HG03108 (cell line): Measurements from ENCODE around the gene ZNF638.

Experiments used
- ATAC-seq: cut with Tn5 transposase; IDR thresholded peaks from one replicate; pipeline ENCODE4 v1.9.1; 2021; ENCODE audit warnings: moderate library complexity; ENCODE audit not compliant: unreplicated experiment

Gene ZNF638

DNA sequence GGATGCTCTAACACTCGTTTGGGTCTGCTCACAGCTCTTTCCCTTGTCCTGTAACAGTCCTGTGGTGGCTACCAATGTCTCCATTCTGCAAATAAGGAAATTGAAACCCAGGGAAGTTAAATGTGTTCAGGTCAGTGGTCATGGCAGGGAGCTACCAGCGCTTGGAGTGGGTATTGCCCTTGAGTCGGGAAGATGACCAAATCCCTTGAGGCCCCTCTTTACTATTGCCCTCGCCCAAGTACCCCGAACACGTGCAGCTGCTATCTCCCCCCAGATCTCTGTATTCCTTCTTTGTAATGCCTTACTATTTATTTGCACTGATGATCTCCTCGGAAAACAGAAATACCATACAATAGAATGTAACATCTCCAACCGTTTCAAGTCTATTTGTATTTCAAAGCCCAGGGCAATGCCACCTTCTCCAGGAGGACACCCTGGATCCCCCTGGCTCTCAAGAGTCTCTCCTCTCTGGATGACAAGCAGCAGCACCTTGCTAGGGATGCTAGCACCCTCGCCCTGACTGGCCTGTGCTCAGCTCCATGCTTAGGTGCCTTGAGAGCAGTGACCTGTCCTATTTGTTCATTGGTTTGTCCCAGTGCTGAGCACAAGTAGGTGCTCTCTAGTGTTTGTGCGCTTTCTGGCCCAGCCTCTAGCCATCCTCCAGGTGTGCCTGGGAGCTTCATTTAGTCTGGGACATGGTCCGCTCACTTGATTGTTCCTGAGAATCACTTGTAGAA, 136.9 kb downstream of the ZNF638 start:
- no peak for ATAC-seq

DNA sequence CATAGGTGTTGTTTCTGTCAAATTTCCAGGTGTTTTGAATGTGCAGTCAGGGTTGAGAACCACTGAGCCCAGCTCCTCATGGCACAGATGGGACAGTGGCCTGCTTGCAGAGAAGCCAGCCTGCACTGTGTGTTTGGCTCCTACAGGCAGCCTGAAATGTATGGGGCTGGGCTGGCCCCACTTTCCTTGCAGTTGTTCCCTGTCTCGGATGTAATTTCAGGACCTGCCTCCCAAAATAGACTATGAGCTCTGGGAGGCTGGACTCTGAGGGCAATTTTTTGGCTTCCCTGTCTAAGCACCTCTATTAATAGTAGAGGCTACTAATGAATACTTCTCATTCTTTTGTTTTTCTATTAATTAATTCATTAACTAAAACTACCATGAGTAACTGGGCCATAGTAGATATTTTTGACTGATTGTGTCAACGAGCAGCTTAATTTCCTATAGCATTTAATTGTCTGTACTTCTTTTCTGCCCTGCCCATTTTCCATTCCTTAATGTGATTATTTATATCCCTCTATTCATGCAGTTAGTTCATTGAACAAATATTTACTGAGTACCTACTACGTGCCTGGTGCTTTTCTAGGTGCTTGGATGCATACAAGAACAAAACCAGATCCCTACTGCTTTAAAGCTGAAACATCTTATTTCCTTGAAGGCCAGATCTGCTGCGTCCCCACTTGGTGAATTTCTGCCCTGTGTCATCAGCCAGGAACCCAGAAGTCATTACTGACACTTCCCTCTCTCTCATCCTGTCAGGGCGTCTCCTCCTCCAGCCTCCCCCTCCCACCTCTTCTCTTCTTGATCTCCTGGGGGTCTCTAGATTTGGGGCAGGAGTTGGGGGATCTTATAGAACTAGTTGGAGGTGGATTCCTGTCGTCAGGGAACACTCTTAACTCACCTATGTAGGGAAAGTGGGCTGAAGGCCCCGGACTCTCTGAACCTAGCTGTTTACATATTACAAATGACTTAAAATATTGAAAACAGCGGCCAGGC, 138.1 kb downstream of the ZNF638 start:
- no peak for ATAC-seq

DNA sequence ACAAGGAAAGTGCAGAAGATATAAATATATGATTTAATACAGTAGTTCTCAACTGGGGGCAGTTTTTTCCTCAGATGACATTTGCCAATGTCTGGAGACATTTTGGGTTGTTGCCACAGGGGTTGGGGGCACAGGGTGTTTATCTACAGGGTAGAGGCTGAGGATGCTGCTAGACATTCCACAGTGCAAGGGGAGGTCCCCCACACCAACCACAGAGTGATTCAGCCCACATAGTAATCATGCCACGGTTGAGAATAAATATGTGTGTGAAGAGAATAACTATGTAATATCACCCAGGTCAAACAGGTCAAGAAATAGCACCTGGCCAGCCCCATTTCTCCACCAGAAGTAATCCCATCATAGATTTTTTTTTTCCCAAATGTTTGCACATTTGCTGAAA, 139.7 kb downstream of the ZNF638 start:
- no peak for ATAC-seq

DNA sequence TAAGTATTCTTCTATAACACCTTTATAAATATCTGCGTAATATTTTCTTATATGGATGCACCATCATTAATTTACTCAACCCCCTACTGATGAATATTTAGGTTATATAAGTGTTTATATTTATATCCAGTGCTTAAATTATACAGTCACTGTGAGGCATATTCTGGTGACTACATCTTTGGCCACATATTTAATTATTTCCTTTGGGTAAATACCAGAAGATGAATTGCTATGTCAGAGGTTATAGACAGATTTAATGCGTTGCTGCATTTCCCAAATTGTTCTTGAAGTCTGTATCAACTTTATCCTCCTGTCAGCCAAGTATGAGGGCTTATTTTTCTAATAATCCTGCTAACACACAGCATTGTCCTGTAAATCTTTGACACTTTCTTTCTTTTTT, 140.4 kb downstream of the ZNF638 start:
- no peak for ATAC-seq

DNA sequence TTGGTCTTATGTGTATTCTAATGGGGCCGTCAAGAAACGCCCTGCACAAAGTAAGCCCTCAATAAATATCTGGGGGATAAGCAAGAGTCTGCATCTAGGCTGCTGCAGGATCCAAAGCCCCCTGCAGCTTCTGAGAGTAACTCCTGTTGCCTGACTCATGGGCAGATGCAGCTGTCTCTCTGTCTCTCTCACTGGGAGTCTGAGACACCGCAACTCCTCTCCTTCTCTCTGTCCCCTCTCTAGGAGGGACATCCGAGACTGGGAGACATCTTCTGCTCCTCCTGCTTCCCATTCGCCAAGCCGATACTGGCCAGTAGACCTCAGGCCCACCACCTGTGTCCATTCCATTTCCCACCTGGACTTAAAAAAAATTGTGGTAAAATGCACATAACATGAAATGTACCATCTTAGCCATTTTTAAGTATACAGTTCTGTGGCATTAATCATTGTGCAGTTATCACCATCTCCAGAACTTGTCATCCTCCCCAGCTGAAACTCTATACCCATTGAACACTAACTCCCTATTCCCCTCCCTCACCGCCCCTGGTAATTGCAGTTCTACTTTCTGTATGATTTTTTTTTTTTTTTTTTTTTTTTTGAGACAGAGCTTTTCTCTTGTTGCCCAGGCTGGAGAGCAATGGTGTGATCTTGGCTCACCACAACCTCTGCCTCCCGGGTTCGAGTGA, 141.9 kb downstream of the ZNF638 start:
- ATAC-seq = no peak

DNA sequence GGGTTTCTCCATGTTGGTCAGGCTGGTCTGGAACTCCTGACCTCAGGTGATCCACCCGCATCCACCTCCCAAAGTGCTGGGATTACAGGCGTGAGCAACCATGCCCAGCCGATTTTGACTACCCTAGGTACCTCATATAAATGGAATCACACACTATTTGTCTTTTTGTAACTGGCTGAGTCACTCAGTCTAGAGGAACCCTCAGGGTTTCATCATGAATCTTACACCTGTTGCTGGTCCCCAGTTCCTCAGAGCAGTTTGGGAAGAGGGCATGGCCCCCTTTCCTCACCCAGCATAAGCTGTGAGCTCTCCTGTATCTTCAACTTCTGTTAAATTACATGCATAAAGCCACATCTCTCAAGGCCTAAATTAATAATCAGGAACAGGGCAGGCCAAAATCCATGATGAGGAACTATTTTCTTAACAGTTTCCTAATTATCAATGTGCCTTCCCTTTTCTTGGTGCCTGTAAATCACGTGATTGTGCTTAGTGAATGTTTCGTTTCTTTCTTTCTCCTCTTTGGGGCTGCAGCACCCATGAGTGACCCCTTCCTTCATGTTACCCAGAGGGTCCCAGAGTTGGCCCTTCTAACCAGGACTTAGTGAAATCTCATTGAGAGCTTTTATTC, 142.6 kb downstream of the ZNF638 start:
- ATAC-seq = no peak

DNA sequence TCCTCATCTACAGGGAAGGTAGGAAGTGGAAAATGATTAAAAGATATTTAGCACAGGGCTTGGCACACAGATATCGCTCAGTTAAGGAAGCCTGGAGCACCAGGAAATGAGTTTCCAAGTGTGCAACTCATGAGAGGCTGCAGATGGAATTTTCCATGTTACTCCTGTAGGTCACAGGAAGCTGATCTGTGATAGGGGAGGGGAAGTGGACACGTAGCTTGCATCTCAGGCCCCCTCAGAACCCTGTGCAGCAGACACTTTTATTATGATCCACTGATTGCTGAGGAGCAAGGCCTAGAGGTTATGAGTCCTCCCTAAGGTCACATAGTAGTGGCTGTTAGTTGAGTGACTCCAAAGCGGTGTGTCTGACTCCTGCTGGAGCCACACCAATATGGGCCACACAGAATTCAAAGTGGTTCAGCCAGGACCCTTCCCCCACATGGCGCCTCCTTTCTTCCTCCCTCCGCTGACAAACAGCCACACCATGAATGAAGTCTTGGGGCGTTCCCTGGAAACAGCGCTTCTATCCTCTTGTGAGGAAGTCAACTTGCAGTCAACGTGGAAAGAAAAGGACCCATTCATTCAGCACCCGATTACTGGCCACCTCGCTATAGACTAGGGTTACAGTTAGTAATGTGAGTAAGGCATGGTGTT, 143.3 kb downstream of the ZNF638 start:
- ATAC-seq = no peak

DNA sequence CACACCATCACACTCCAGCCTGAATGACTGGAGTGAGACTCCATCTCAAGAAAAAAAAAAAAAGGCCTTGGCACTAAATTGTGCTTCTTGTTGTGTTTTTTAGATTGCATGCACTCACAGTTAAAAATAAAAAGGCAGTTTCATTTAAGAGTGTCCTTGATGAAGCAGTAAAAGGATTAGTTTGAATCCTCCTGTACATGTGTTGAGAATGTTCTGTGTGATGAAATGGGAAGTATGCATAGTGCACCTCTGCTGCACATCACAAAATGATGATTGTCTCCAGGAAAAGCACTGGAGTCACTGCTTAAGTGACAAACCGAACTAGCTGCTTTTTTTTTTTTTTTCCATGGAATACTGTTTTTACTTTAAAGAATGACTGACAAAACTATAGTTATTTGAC, 144.9 kb downstream of the ZNF638 start:
- ATAC-seq = no peak

DNA sequence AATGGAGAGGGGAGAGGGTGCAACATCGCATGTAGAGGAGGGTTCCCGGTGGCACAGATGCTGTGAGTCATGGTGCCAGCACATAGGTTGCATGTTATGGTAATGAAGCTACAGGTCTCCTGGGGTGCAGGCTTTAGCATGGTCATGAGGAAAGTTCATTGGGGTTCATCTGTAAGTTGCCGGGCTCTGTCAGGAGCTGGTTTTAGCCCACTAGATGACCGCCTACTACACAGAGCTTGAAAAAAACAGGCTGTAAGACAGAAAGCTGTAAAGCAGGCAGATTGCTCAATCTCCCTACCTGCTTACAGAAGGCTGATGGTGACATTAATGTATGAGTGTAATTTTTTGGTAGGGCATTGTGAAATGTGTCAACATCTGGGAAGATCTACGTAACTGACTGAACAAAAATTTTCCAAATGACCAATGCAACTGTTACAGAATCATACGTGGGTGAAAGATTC, 145.7 kb downstream of the ZNF638 start:
- no peak for ATAC-seq

DNA sequence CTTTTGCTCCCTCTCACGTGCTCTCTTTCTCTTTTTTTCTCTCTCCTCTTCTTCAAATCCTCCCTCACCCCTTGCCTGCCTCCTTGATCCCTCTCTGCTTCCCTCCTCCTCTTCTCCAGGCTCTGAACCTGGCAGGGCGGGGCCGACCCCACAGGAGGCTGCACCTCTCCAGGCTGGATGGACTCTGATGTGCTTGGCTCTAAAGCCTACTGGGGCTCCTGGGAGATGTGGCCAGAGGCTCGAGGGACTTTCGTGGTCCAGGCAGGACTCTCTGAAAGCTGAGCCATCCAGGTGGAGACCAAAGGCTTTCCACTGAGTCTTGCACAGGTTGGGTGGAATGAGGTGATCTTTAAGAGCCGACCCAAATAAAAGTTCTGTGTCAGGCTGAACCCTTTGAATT, 147.2 kb downstream of the ZNF638 start:
- ATAC-seq = no peak

DNA sequence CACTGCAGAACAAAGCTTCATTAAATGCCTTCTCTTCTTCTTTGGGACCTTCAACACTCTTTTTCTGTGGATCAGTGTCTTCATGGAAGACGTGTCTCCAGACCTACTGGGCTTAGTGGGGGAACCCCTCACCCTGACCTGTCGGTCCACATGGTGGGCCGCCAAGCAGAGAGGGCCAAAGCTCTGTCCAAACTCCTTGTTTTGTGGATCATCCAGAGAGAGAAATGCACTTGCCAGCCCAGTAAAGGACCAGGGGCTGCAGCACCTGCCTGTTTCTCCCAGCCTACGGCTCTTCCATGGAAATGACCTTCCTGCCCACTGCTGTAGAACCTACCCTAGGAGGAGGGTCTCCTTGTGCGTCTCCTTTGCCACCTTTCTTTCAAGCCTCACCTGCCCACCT, 147.7 kb downstream of the ZNF638 start:
- no peak for ATAC-seq

DNA sequence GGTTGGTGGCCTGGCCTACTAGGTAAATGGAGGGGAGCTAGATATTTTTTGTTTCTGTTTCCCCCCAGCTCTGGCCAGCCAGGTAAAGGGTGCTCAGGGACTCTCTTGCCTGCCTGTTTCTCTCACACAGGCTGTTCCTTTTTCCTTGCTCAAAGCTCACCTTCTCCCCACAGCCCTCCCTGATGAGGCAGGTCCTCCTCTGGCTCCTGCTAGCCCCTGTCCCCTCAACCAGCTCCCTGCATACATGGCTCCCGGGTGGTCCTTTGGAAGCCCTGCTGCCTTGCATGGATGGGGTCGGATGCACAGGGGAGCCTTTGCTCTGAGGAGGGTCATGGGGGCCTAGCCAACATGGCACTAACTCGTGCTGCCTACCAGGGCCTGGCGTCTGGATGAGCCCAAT, 149.5 kb downstream of the ZNF638 start:
- ATAC-seq = no peak

DNA sequence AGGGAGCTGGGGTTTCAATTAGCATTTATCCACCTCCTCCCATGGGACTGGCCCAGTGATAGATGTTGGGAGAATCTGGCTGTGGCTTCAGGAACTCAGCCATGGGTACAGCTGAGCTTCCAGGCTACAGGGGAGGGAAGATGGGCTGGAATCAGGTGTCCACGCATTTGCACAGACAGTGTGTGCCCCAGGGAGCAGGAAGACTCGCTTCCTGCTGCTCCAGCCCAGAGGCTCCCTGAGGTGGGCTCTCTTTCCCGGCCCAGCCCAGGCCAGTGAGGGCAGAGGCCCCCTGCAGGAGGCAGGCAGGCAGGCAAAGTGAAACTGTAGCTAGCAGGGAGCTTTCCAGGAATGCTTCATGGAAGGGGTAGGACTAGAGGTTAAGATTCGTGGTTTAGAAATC, 150.5 kb downstream of the ZNF638 start:
- ATAC-seq = no peak

DNA sequence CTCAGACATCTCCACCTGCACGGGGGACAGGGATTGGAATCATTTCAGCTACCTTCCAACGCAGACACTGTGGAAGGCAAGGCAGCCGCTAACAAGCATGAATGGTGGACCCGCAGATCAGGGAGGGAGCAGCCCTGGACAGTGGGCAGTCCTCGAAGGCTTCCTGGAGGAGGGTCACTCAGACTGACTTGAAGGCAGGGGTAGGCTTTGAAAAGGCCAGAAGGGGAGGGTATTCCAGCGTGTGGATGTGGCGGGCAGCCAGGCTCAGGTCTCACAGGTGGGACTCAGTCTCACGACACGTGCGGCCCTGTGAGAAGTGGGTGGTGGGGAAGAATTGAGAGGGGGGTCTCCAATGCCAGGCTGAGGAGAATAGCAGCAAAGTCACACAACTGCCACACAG, 151.7 kb downstream of the ZNF638 start:
- ATAC-seq = no peak

DNA sequence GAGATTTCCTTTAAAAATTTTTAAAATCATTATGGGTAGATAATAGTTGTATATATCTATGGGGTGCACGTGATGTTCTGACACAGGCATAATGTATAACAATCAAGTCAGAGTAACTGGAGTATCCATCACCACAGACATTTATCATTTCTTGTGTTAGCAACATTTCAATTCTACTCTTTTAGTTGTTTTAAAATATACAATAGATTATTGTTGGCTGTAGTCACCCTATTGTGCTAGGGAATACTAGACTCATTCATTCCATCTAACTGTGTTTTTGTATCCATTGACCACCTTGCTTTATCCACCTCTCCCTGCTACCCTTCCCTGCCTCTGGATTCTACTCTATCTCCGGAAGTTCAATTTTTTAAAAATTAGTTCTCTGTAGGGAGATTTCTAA, 152.8 kb downstream of the ZNF638 start:
- ATAC-seq = no peak
